Measurements from ENCODE around the gene LRRC8E. TPM values are rescaled to one million over a fixed set of nuclear protein-coding genes. Genes with fewer than 3 reads are reported as not detected.
A peak's percentile ranks its signal among the peaks of the same experiment; 100 is the strongest.
"Not testable (repeated sequence)": the region's sequence is repeated elsewhere in the genome, so short reads cannot be mapped to it uniquely, and the experiment has no call there.

LRRC8E gene
- total RNA-seq, 1 donor from 2014 or later, result 6.6 TPM

- Histone ChIP-seq H3K4me3 (peak overlapping the region; percentile 49), H3K9me3 (no peaks in the 10 kb centered on the region), H3K36me3 (peaks cover 26% of the 10 kb centered on the region), H3K27me3 (ENCODE audit: low read depth) (peaks cover 45% of the 10 kb centered on the region), H3K27ac (no peak overlapping the region), H3K4me1 (peaks cover 39% of the 10 kb centered on the region)
- no peak for TF ChIP-seq CTCF (IDR thresholded peaks at IDR 0.05)
- intact Hi-C loops (cut with DNase I), result no loop called here
- ATAC-seq (no peak), DNase-seq (no peak)
Measured at GRCh38 chr19:7915250-7916102, 27.2 kb downstream of the LRRC8E start.

- Histone ChIP-seq H3K9me3 (no peaks in the 10 kb centered on the region), H3K4me3 (peak overlapping the region; percentile 49), H3K27me3 (ENCODE audit: low read depth) (peaks cover 45% of the 10 kb centered on the region), H3K27ac (no peak overlapping the region), H3K36me3 (peaks cover 18% of the 10 kb centered on the region), H3K4me1 (peaks cover 44% of the 10 kb centered on the region)
- no peak for TF ChIP-seq CTCF (IDR thresholded peaks at IDR 0.05)
- intact Hi-C loops (cut with DNase I), result no loop called here
- DNase-seq, result peak; percentile 67
- no peak for ATAC-seq
Measured at GRCh38 chr19:7916103-7916954, 28.0 kb downstream of the LRRC8E start.

GRCh38 chr19:7916955-7917266, 28.6 kb downstream of the LRRC8E start:
- Histone ChIP-seq H3K27ac (no peak overlapping the region), H3K4me3 (peak overlapping the region; percentile 49), H3K27me3 (ENCODE audit: low read depth) (peaks cover 45% of the 10 kb centered on the region), H3K36me3 (peaks cover 16% of the 10 kb centered on the region), H3K4me1 (peaks cover 50% of the 10 kb centered on the region), H3K9me3 (no peaks in the 10 kb centered on the region)
- TF ChIP-seq CTCF (IDR thresholded peaks at IDR 0.05), result no peak
- intact Hi-C loops (cut with DNase I), result no loop called here
- ATAC-seq, result no peak
- no peak for DNase-seq

- intact Hi-C loops (cut with DNase I), result no loop called here
Measured at GRCh38 chr19:7917267-7918061, 29.2 kb downstream of the LRRC8E start.

GRCh38 chr19:7918062-7918614, 29.8 kb downstream of the LRRC8E start:
- Histone ChIP-seq H3K4me3 (peak overlapping the region; percentile 49), H3K36me3 (peaks cover 15% of the 10 kb centered on the region), H3K4me1 (peaks cover 54% of the 10 kb centered on the region), H3K27me3 (ENCODE audit: low read depth) (peaks cover 45% of the 10 kb centered on the region)
- DNase-seq; ATAC-seq; intact Hi-C loops (cut with DNase I); H3K9me3 ChIP-seq; H3K27ac ChIP-seq: not testable (repeated sequence)

More at GRCh38 chr19:7917267-7918061, 29.2 kb downstream of the LRRC8E start:
- H3K4me1 ChIP-seq, result peaks cover 54% of the 10 kb centered on the region
- peak; percentile 62 for TF ChIP-seq CTCF (IDR thresholded peaks at IDR 0.05)
- H3K36me3 ChIP-seq, result peaks cover 16% of the 10 kb centered on the region
- peaks cover 45% of the 10 kb centered on the region for H3K27me3 ChIP-seq (ENCODE audit: low read depth)
- peak overlapping the region; percentile 49 for H3K4me3 ChIP-seq
- peak; percentile 68 for DNase-seq
- no peak for ATAC-seq
- H3K9me3 ChIP-seq, result no peaks in the 10 kb centered on the region
- H3K27ac ChIP-seq, result no peak overlapping the region
